ENCODE results near the gene PRDM2.

Gene PRDM2

GRCh38 chr1:13730291-13730690 lies 30.3 kb downstream of the PRDM2 start:
- H3K27ac ChIP-seq = no peak overlapping the region
- TF ChIP-seq CTCF (conservative IDR thresholded peaks at IDR 0.05) (no peak), ZFX (IDR thresholded peaks at IDR 0.05) (no peak)

GRCh38 chr1:13730751-13731482 lies 30.9 kb downstream of the PRDM2 start:
- no peak for TF ChIP-seq ZFX (IDR thresholded peaks at IDR 0.05)
- no peak for TF ChIP-seq CTCF (conservative IDR thresholded peaks at IDR 0.05)
- H3K27ac ChIP-seq = no peak overlapping the region

GRCh38 chr1:13731897-13732296 lies 31.9 kb downstream of the PRDM2 start:
- H3K27ac ChIP-seq = no peak overlapping the region
- no peak for TF ChIP-seq ZFX (IDR thresholded peaks at IDR 0.05)
- TF ChIP-seq CTCF (conservative IDR thresholded peaks at IDR 0.05) = no peak

GRCh38 chr1:13732971-13733667 lies 33.1 kb downstream of the PRDM2 start:
- H3K27ac ChIP-seq = no peak overlapping the region
- no peak for TF ChIP-seq CTCF (conservative IDR thresholded peaks at IDR 0.05)

- TF ChIP-seq CTCF (conservative IDR thresholded peaks at IDR 0.05) (no peak), ZFX (IDR thresholded peaks at IDR 0.05) (no peak)
- H3K27ac ChIP-seq = no peak overlapping the region
Observed at GRCh38 chr1:13733711-13734110, 33.7 kb downstream of the PRDM2 start.

GRCh38 chr1:13735168-13735930 lies 35.4 kb downstream of the PRDM2 start:
- TF ChIP-seq ZFX (IDR thresholded peaks at IDR 0.05) (no peak), CTCF (conservative IDR thresholded peaks at IDR 0.05) (no peak)
- H3K27ac ChIP-seq = no peak overlapping the region

GRCh38 chr1:13737398-13737797 lies 37.4 kb downstream of the PRDM2 start:
- TF ChIP-seq CTCF (conservative IDR thresholded peaks at IDR 0.05) = no peak
- no peak for TF ChIP-seq ZFX (IDR thresholded peaks at IDR 0.05)
- H3K27ac ChIP-seq = no peak overlapping the region

Data from C4-2B (cell line).